Measurements from ENCODE around the gene GPSM1.

GPSM1 gene

GRCh38 chr9:136391737-136392537 lies 64.6 kb downstream of the GPSM1 start:
- H3K27me3 ChIP-seq (replicated peaks; ENCODE audit: control insufficient read depth, insufficient read depth, low read length) = no peaks in the 10 kb centered on the region
- peaks cover 61% of the 10 kb centered on the region for H3K36me3 ChIP-seq (ENCODE audit: control insufficient read depth, insufficient read depth, low read length)
- no peak for TF ChIP-seq CTCF (IDR thresholded peaks at IDR 0.05; ENCODE audit: insufficient read depth, low read length, poor library complexity, severe bottlenecking)
- no peak overlapping the region for H3K4me3 ChIP-seq (replicated peaks; ENCODE audit: low read depth, low read length)
- DNase-seq (ENCODE audit: extremely low read depth, insufficient read length) = no peak

- DNase-seq (ENCODE audit: extremely low read depth, insufficient read length) = no peak
- Histone ChIP-seq H3K36me3 (ENCODE audit: control insufficient read depth, insufficient read depth, low read length) (peaks cover 59% of the 10 kb centered on the region), H3K4me3 (replicated peaks; ENCODE audit: low read depth, low read length) (no peak overlapping the region)
These were observed 65.5 kb downstream of the GPSM1 start for GRCh38 chr9:136392538-136393449.

GRCh38 chr9:136393531-136393930 lies 66.2 kb downstream of the GPSM1 start:
- Histone ChIP-seq H3K4me3 (replicated peaks; ENCODE audit: low read depth, low read length) (no peak overlapping the region), H3K36me3 (ENCODE audit: control insufficient read depth, insufficient read depth, low read length) (peaks cover 59% of the 10 kb centered on the region), H3K27me3 (replicated peaks; ENCODE audit: control insufficient read depth, insufficient read depth, low read length) (no peaks in the 10 kb centered on the region)
- DNase-seq (ENCODE audit: extremely low read depth, insufficient read length) = no peak
- no peak for TF ChIP-seq CTCF (IDR thresholded peaks at IDR 0.05; ENCODE audit: insufficient read depth, low read length, poor library complexity, severe bottlenecking)

More at GRCh38 chr9:136392538-136393449, 65.5 kb downstream of the GPSM1 start:
- H3K27me3 ChIP-seq (replicated peaks; ENCODE audit: control insufficient read depth, insufficient read depth, low read length) = no peaks in the 10 kb centered on the region
- no peak for TF ChIP-seq CTCF (IDR thresholded peaks at IDR 0.05; ENCODE audit: insufficient read depth, low read length, poor library complexity, severe bottlenecking)

- no peak for TF ChIP-seq CTCF (IDR thresholded peaks at IDR 0.05; ENCODE audit: insufficient read depth, low read length, poor library complexity, severe bottlenecking)
- no peak overlapping the region for H3K4me3 ChIP-seq (replicated peaks; ENCODE audit: low read depth, low read length)
- no peak for DNase-seq (ENCODE audit: extremely low read depth, insufficient read length)
- peaks cover 52% of the 10 kb centered on the region for H3K36me3 ChIP-seq (ENCODE audit: control insufficient read depth, insufficient read depth, low read length)
- H3K27me3 ChIP-seq (replicated peaks; ENCODE audit: control insufficient read depth, insufficient read depth, low read length) = no peaks in the 10 kb centered on the region
These were observed 67.1 kb downstream of the GPSM1 start for GRCh38 chr9:136394312-136395019.

- no peak for DNase-seq (ENCODE audit: extremely low read depth, insufficient read length)
- H3K4me3 ChIP-seq (replicated peaks; ENCODE audit: low read depth, low read length) = no peak overlapping the region
- TF ChIP-seq CTCF (IDR thresholded peaks at IDR 0.05; ENCODE audit: insufficient read depth, low read length, poor library complexity, severe bottlenecking) = no peak
- peaks cover 51% of the 10 kb centered on the region for H3K36me3 ChIP-seq (ENCODE audit: control insufficient read depth, insufficient read depth, low read length)
- no peaks in the 10 kb centered on the region for H3K27me3 ChIP-seq (replicated peaks; ENCODE audit: control insufficient read depth, insufficient read depth, low read length)
These were observed 67.6 kb downstream of the GPSM1 start for GRCh38 chr9:136395020-136395340.

Measured in GM06990 (cell line).